H9 (cell line): Measurements from ENCODE around the gene BOD1L1. TPM values are rescaled to one million over a fixed set of nuclear protein-coding genes. Genes with fewer than 3 reads are reported as not detected.

Experiments
- DNase-seq: peaks from one replicate; pipeline ENCODE4 v3.0.0-alpha.2; 2017
- H2AFZ ChIP-seq: one replicate; pipeline ENCODE4 v1.6.1; 2013; ENCODE audit warnings: mild to moderate bottlenecking, low read length, control low read depth, moderate library complexity
- H2AK5ac ChIP-seq: 2 replicates; pipeline ENCODE4 v1.6.1; 2013; ENCODE audit warnings: low read length, control low read depth, mixed read lengths; ENCODE audit not compliant: insufficient read length
- H2BK120ac ChIP-seq: one replicate; pipeline ENCODE4 v1.6.1; 2013; ENCODE audit warnings: low read depth, mild to moderate bottlenecking, low read length, control low read depth, inconsistent platforms; ENCODE audit not compliant: poor library complexity, severe bottlenecking
- H2BK12ac ChIP-seq: 2 replicates; pipeline ENCODE4 v1.6.1; 2013; ENCODE audit warnings: low read length, control low read depth, mixed read lengths, low read depth; ENCODE audit not compliant: insufficient read length
- H2BK15ac ChIP-seq: 2 replicates; pipeline ENCODE4 v1.6.1; 2013; ENCODE audit warnings: low read depth, low read length, control low read depth
- H2BK20ac ChIP-seq: one replicate; pipeline ENCODE4 v1.6.1; 2013; ENCODE audit warnings: low read depth, mild to moderate bottlenecking, low read length, control low read depth, inconsistent platforms; ENCODE audit not compliant: poor library complexity, severe bottlenecking
- H2BK5ac ChIP-seq: 2 replicates; pipeline ENCODE4 v1.6.1; 2013; ENCODE audit warnings: low read length, control low read depth, mixed read lengths; ENCODE audit not compliant: insufficient read length
- H3K14ac ChIP-seq: 2 replicates; pipeline ENCODE4 v1.6.1; 2013; ENCODE audit warnings: low read length, control low read depth; ENCODE audit not compliant: insufficient read depth
- H3K18ac ChIP-seq: 2 replicates; pipeline ENCODE4 v1.6.1; 2013; ENCODE audit warnings: low read depth, mild to moderate bottlenecking, mixed read lengths, low read length, control low read depth; ENCODE audit not compliant: insufficient read length
- H3K23ac ChIP-seq: 2 replicates; pipeline ENCODE4 v1.6.1; 2013; ENCODE audit warnings: low read length, control low read depth, mixed read lengths, low read depth; ENCODE audit not compliant: insufficient read length
- H3K23me2 ChIP-seq: 2 replicates; pipeline ENCODE4 v1.6.1; 2013; ENCODE audit warnings: low read depth, mild to moderate bottlenecking, mixed read lengths, low read length, control low read depth; ENCODE audit not compliant: insufficient read length, poor library complexity, severe bottlenecking
- H3K27ac ChIP-seq: 2 replicates; pipeline ENCODE4 v1.5.1; 2013; ENCODE audit warnings: low read length, control low read depth, mixed read lengths, low read depth; ENCODE audit not compliant: insufficient read length
- H3K27me3 ChIP-seq: 2 replicates; pipeline ENCODE4 v1.6.1; 2013; ENCODE audit warnings: low read length, control low read depth, inconsistent platforms; ENCODE audit not compliant: insufficient read depth
- H3K4ac ChIP-seq: 2 replicates; pipeline ENCODE4 v1.6.1; 2013; ENCODE audit warnings: low read depth, mild to moderate bottlenecking, control low read depth, inconsistent platforms, low read length, moderate library complexity
- H3K4me1 ChIP-seq: 2 replicates; pipeline ENCODE4 v1.6.1; 2013; ENCODE audit warnings: low read length, control low read depth, inconsistent platforms; ENCODE audit not compliant: insufficient read depth
- H3K4me2 ChIP-seq: 2 replicates; pipeline ENCODE4 v1.6.1; 2013; ENCODE audit warnings: low read length, control low read depth, mixed read lengths; ENCODE audit not compliant: insufficient read length, insufficient read depth
- H3K56ac ChIP-seq: 2 replicates; pipeline ENCODE4 v1.6.1; 2013; ENCODE audit warnings: low read depth, mild to moderate bottlenecking, mixed read lengths, low read length, control low read depth; ENCODE audit not compliant: insufficient read length
- H3K79me1 ChIP-seq: 2 replicates; pipeline ENCODE4 v1.6.1; 2013; ENCODE audit warnings: low read depth, mild to moderate bottlenecking, moderate library complexity, low read length, control low read depth, inconsistent platforms; ENCODE audit not compliant: insufficient read depth, poor library complexity, severe bottlenecking
- H3K79me2 ChIP-seq: 2 replicates; pipeline ENCODE4 v1.6.1; 2013; ENCODE audit warnings: low read length, control low read depth, inconsistent platforms; ENCODE audit not compliant: insufficient read depth
- H3K9ac ChIP-seq: 2 replicates; pipeline ENCODE4 v1.6.1; 2013; ENCODE audit warnings: low read length, control low read depth, mixed read lengths; ENCODE audit not compliant: insufficient read length; ENCODE audit errors: extremely low read depth
- H3K9me3 ChIP-seq: one replicate; pipeline ENCODE4 v1.6.1; 2013; ENCODE audit warnings: low read depth, low read length, inconsistent platforms; ENCODE audit not compliant: control insufficient read depth
- H3T11ph ChIP-seq: one replicate; pipeline ENCODE4 v1.6.1; 2013; ENCODE audit warnings: mild to moderate bottlenecking, low read length, control low read depth, inconsistent platforms
- H4K20me1 ChIP-seq: one replicate; pipeline ENCODE4 v1.6.1; 2013; ENCODE audit not compliant: control insufficient read depth, insufficient read length, insufficient read depth
- H4K5ac ChIP-seq: 2 replicates; pipeline ENCODE4 v1.6.1; 2013; ENCODE audit warnings: low read depth, mild to moderate bottlenecking, mixed read lengths, low read length, control low read depth; ENCODE audit not compliant: insufficient read length
- H4K8ac ChIP-seq: replicated peaks from 2 replicates; pipeline ENCODE4 v1.6.1; 2013; ENCODE audit warnings: low read length, control low read depth, mixed read lengths, low read depth; ENCODE audit not compliant: insufficient read length
- H4K91ac ChIP-seq: 2 replicates; pipeline ENCODE4 v1.6.1; 2013; ENCODE audit warnings: low read depth, mild to moderate bottlenecking, moderate library complexity, mixed read lengths, low read length, control low read depth; ENCODE audit not compliant: insufficient read length
- H3K27ac Mint-ChIP-seq, 3 experiments: 2 replicates in 2 of 3; 3 replicates in 1 of 3; pipeline ENCODE4 v1.8.0; 2020 to 2021; ENCODE audit warnings: mixed read lengths in 3 of 3, mild to moderate bottlenecking in 1 of 3, moderate library complexity in 1 of 3
- H3K27me3 Mint-ChIP-seq: 2 replicates; pipeline ENCODE4 v1.8.0; 2021; ENCODE audit warnings: low read depth, mild to moderate bottlenecking, moderate library complexity, mixed read lengths
- H3K36me3 Mint-ChIP-seq, 3 experiments: 2 replicates in 2 of 3; 3 replicates in 1 of 3; pipeline ENCODE4 v1.8.0; 2020 to 2021; ENCODE audit warnings: low read depth in 3 of 3, mixed read lengths in 3 of 3; ENCODE audit not compliant: insufficient read depth in 1 of 3
- H3K4me1 Mint-ChIP-seq, 2 experiments: 2 replicates each; pipeline ENCODE4 v1.8.0; 2020; ENCODE audit warnings: mixed read lengths in 2 of 2
- H3K4me3 Mint-ChIP-seq, 2 experiments: 2 replicates in 1 of 2; 3 replicates in 1 of 2; pipeline ENCODE4 v1.8.0; 2020 to 2021; ENCODE audit warnings: mild to moderate bottlenecking in 2 of 2, mixed read lengths in 2 of 2, moderate library complexity in 1 of 2
- H3K9me3 Mint-ChIP-seq, 2 experiments: 2 replicates in 1 of 2; 3 replicates in 1 of 2; pipeline ENCODE4 v1.8.0; 2020; ENCODE audit warnings: mild to moderate bottlenecking in 2 of 2, mixed read lengths in 2 of 2, moderate library complexity in 1 of 2
- CTCF ChIP-seq: fragments of 200-600 bp; sonication (generic); conservative IDR thresholded peaks from 3 replicates; pipeline ENCODE4 v1.8.0; 2021; ENCODE audit warnings: antibody characterized with exemption, mild to moderate bottlenecking
- WGBS: extraction: QIAGEN DNeasy Blood & Tissue Kit; methylation state at CpG from one replicate; pipeline ENCODE4 v1.1.7; 2013; ENCODE audit warnings: missing lambda C conversion rate, low lambda C conversion rate, mixed read lengths; ENCODE audit not compliant: insufficient read length; ENCODE audit errors: extremely low coverage; 5-methylcytosine and 5-hydroxymethylcytosine counted together
- total RNA-seq: library from RNA; stranded (reverse); gene quantifications from 2 replicates; pipeline ENCODE4 v1.2.1, GENCODE V29; 2021

Gene BOD1L1
- total RNA-seq, 1 experiment from 2014 or later, result 37.8 TPM

- Mint-ChIP-seq H3K9me3 (no peaks in the 10 kb centered on the region), H3K4me1 (no peaks in the 10 kb centered on the region), H3K36me3 (peaks cover 22 to 70% (median 59%) of the 10 kb centered on the region in 3 experiments), H3K27me3 (no peaks in the 10 kb centered on the region), H3K4me3 (no peak overlapping the region), H3K27ac (no peak overlapping the region)
- no peak overlapping the region for H3K9ac ChIP-seq
- H3K79me2 ChIP-seq, result no peaks in the 10 kb centered on the region
- H2AFZ ChIP-seq, result no peak overlapping the region
- H3K9me3 ChIP-seq, result no peaks in the 10 kb centered on the region
- no peak for TF ChIP-seq CTCF
- H3K4ac ChIP-seq, result no peak overlapping the region
- no peak overlapping the region for H4K91ac ChIP-seq
- no peak overlapping the region for H3T11ph ChIP-seq
- H3K18ac ChIP-seq, result no peak overlapping the region
- H4K5ac ChIP-seq, result no peak overlapping the region
- no peak overlapping the region for H4K8ac ChIP-seq
- H3K27ac ChIP-seq, result no peak overlapping the region
- H2BK5ac ChIP-seq, result no peak overlapping the region
- no peak overlapping the region for H2BK120ac ChIP-seq
- no peaks in the 10 kb centered on the region for H3K4me1 ChIP-seq
- H3K23ac ChIP-seq, result no peak overlapping the region
- WGBS, result no CpG with 5 or more reads among the region's 2 CpGs
- no peak overlapping the region for H2BK12ac ChIP-seq
- no peaks in the 10 kb centered on the region for H3K79me1 ChIP-seq
- no peak overlapping the region for H2BK15ac ChIP-seq
- H3K4me2 ChIP-seq, result no peak overlapping the region
- no peaks in the 10 kb centered on the region for H3K27me3 ChIP-seq
- no peak for DNase-seq
- no peak overlapping the region for H3K14ac ChIP-seq
- H3K23me2 ChIP-seq, result no peaks in the 10 kb centered on the region
- H2BK20ac ChIP-seq, result no peak overlapping the region
- no peak overlapping the region for H3K56ac ChIP-seq
- H4K20me1 ChIP-seq, result no peaks in the 10 kb centered on the region
- H2AK5ac ChIP-seq, result no peak overlapping the region
These were observed 47.5 kb downstream of the BOD1L1 start for GRCh38 chr4:13580036-13580435.
